GM12891 (cell line): ENCODE results near the gene HSD11B1L.

ENCODE experiments used
- PAX5 ChIP-seq: IDR thresholded peaks from 2 replicates; pipeline ENCODE4 v1.6.1; 2011; ENCODE audit warnings: low read length, moderate library complexity, mild to moderate bottlenecking; ENCODE audit not compliant: insufficient read depth, severe bottlenecking
- POLR2A ChIP-seq: IDR thresholded peaks from 2 replicates; pipeline ENCODE4 v1.6.1; 2011; ENCODE audit warnings: low read depth, low read length, control low read depth

DNA sequence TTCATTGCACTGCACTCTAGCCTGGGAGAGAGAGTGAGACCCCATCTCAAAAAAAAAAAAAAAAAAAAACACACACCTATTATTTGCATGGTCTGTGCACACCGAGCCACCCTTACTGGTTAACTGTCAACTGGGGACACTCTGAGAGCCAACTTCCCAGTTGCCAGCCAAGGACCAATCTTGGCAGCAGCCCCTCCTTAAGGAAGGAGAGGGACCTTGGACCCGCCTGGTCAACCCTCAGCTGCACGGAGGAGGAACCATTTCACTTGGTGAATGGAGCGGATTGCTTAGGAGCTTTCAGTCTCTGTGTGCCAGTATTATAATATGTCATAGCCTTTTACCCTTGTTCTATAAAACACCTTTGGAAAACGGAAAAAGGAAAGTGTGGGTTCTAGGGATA is 25.4 kb upstream of the HSD11B1L start:
- TF ChIP-seq POLR2A (no peak), PAX5 (no peak)
